Mammary epithelial cell (primary cell): Measurements from ENCODE around the gene SRPK2.

Experiments used
- EZH2 ChIP-seq: IDR thresholded peaks from 2 replicates; pipeline ENCODE4 v1.6.1; 2012; ENCODE audit warnings: low read length, inconsistent platforms, borderline replicate concordance
- TF ChIP-seq, protein P1 (sequence below), 2 donors: IDR thresholded peaks in 1 of 2; conservative IDR thresholded peaks in 1 of 2; 2 replicates each; pipeline ENCODE4 v1.5.1; 2011 to 2012; ENCODE audit warnings: inconsistent platforms in 2 of 2, low read length in 2 of 2, mild to moderate bottlenecking in 2 of 2, control low read depth in 1 of 2, low read depth in 1 of 2; ENCODE audit not compliant: insufficient read depth in 1 of 2; ENCODE audit errors: extremely low read depth in 1 of 2

DNA sequence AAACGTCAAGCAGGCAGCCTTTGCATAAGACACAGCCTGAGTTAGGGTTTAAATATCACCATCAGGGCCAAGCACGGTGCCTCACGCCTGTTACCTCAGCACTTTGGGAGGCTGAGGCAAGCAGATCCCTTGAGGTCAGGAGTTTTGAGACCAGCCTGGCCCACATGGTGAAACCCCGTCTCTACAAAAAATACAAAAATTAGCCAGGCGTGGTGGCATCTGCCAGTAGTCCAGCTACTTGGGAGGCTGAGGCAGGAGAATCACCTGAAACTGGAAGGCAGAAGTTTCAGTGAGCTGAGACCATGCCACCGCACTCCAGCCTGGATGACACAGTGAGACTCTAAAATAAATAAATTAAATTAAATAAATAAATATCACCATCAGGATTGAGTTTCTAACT, 33.0 kb downstream of the SRPK2 start:
- TF ChIP-seq, protein P1, sequence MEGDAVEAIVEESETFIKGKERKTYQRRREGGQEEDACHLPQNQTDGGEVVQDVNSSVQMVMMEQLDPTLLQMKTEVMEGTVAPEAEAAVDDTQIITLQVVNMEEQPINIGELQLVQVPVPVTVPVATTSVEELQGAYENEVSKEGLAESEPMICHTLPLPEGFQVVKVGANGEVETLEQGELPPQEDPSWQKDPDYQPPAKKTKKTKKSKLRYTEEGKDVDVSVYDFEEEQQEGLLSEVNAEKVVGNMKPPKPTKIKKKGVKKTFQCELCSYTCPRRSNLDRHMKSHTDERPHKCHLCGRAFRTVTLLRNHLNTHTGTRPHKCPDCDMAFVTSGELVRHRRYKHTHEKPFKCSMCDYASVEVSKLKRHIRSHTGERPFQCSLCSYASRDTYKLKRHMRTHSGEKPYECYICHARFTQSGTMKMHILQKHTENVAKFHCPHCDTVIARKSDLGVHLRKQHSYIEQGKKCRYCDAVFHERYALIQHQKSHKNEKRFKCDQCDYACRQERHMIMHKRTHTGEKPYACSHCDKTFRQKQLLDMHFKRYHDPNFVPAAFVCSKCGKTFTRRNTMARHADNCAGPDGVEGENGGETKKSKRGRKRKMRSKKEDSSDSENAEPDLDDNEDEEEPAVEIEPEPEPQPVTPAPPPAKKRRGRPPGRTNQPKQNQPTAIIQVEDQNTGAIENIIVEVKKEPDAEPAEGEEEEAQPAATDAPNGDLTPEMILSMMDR (conservative IDR thresholded peaks at IDR 0.05 in 1 of 2, IDR thresholded peaks at IDR 0.05 in 1 of 2; ENCODE audit: extremely low read depth in 1 of 2, insufficient read depth in 1 of 2, low read depth in 1 of 2, low read length in 2 of 2): no peak
- TF ChIP-seq EZH2: no peak
